ENCODE results near the gene GRB7. TPM values are rescaled to one million over a fixed set of nuclear protein-coding genes. Genes with fewer than 3 reads are reported as not detected.

Gene GRB7
- total and polyA plus RNA-seq, 2 donors (not counting 3 experiments of a cell fraction or from before 2014, with no cell fraction given): 0.04 TPM; not detected in 1

- H3K9me1 ChIP-seq (replicated peaks; ENCODE audit: control insufficient read depth, extremely low read depth, insufficient read depth, low read length): no peaks in the 10 kb centered on the region
- no peaks in the 10 kb centered on the region for H3K4me1 ChIP-seq (ENCODE audit: control insufficient read depth, extremely low read depth, insufficient read depth, low read length)
- H3K4me2 ChIP-seq (ENCODE audit: insufficient read depth, low read length): no peak overlapping the region
- H3K79me2 ChIP-seq (ENCODE audit: control insufficient read depth, insufficient read depth, low read length): no peaks in the 10 kb centered on the region
- no TSS peak for BruUV-seq (replicated peaks)
- peaks cover 47 to 52% of the 10 kb centered on the region in 2 experiments for H3K27me3 ChIP-seq (ENCODE audit: control insufficient read depth in 2 of 2, insufficient read depth in 2 of 2, low read length in 2 of 2)
- ChIA-PET CTCF (no interaction called here), POLR2A (no interaction called here)
- H3K4me3 ChIP-seq (replicated peaks in 1 of 3; ENCODE audit: insufficient read depth in 1 of 3, low read depth in 1 of 3, low read length in 3 of 3): no peak overlapping the region
- FAIRE-seq (no peak), DNase-seq (ENCODE audit: low read depth, low spot score) (no peak)
- no peak overlapping the region for H2AFZ ChIP-seq (ENCODE audit: low read depth, low read length)
- TF ChIP-seq EZH2 (IDR thresholded peaks at IDR 0.05; ENCODE audit: borderline replicate concordance, low read depth, low read length, severe bottlenecking): no peak
- TF ChIP-seq JUN (IDR thresholded peaks at IDR 0.05; ENCODE audit: borderline replicate concordance, insufficient read depth, insufficient read length, low read depth): no peak
- no peak for TF ChIP-seq FOS (IDR thresholded peaks at IDR 0.05; ENCODE audit: borderline replicate concordance, insufficient read depth, low read length)
- TF ChIP-seq POLR2AphosphoS5 (IDR thresholded peaks at IDR 0.05; ENCODE audit: insufficient read depth, low read depth, low read length): no peak
- no peak for TF ChIP-seq CTCF (IDR thresholded peaks at IDR 0.05; ENCODE audit: extremely low read depth in 1 of 2, insufficient read depth in 1 of 2, low read depth in 1 of 2, low read length in 2 of 2)
- TF ChIP-seq MYC (IDR thresholded peaks at IDR 0.05; ENCODE audit: low read depth, low read length): no peak
- no peak for TF ChIP-seq MAX (IDR thresholded peaks at IDR 0.05; ENCODE audit: insufficient read depth, insufficient read length)
- no peak for TF ChIP-seq GATA2 (IDR thresholded peaks at IDR 0.05; ENCODE audit: insufficient read depth, insufficient read length, low read depth, low read length)
- TF ChIP-seq POLR2A (IDR thresholded peaks at IDR 0.05; ENCODE audit: low read depth, low read length): no peak
- no peaks in the 10 kb centered on the region for H3K9me3 ChIP-seq (replicated peaks; ENCODE audit: control insufficient read depth, insufficient read depth, low read length)
- no peaks in the 10 kb centered on the region for H3K36me3 ChIP-seq (ENCODE audit: control insufficient read depth in 2 of 2, extremely low read depth in 1 of 2, insufficient read depth in 2 of 2, low read length in 2 of 2)
- no peak overlapping the region for H3K9ac ChIP-seq (replicated peaks; ENCODE audit: extremely low read depth, insufficient read depth, low read length)
- dilution Hi-C loops (cut with MboI; ENCODE audit: extremely low pct_ligation_motif_present, low sequenced_read_pairs): no loop called here
- intact Hi-C loops (cut with micrococcal nuclease): no loop called here
- no peak overlapping the region for H3K27ac ChIP-seq (ENCODE audit: insufficient read depth, low read depth, low read length)
- no peaks in the 10 kb centered on the region for H4K20me1 ChIP-seq (replicated peaks; ENCODE audit: control insufficient read depth, extremely low read depth, insufficient read depth, low read length)
Measured at GRCh38 chr17:39772415-39772814, 34.7 kb downstream of the GRB7 start.

Data from endothelial cell of umbilical vein (primary cell).